Type B pancreatic cell (in vitro differentiated cells): ENCODE measurements around the gene B3GNT2. TPM values are rescaled to one million over a fixed set of nuclear protein-coding genes. Genes with fewer than 3 reads are reported as not detected.
A peak's percentile ranks its signal among the peaks of the same experiment; 100 is the strongest.
"Not testable (repeated sequence)": the region's sequence is repeated elsewhere in the genome, so short reads cannot be mapped to it uniquely, and the experiment has no call there.

Experiments used
- DNase-seq: peaks from one replicate; pipeline ENCODE4 v3.0.0; 2021; ENCODE audit warnings: mixed read lengths; ENCODE audit not compliant: unreplicated experiment; ENCODE audit errors: extremely low spot score
- H3K27ac Mint-ChIP-seq: 2 replicates; pipeline ENCODE4 v1.8.0; 2021; ENCODE audit warnings: mild to moderate bottlenecking, mixed read lengths
- H3K27me3 Mint-ChIP-seq: 2 replicates; pipeline ENCODE4 v1.8.0; 2021; ENCODE audit warnings: mixed read lengths
- H3K36me3 Mint-ChIP-seq: 2 replicates; pipeline ENCODE4 v1.8.0; 2021; ENCODE audit warnings: mixed read lengths
- H3K4me1 Mint-ChIP-seq: one replicate; pipeline ENCODE4 v1.8.0; 2021; ENCODE audit warnings: mixed read lengths; ENCODE audit not compliant: unreplicated experiment
- H3K4me3 Mint-ChIP-seq: 2 replicates; pipeline ENCODE4 v1.8.0; 2021; ENCODE audit warnings: mild to moderate bottlenecking, mixed read lengths
- H3K9me3 Mint-ChIP-seq: 2 replicates; pipeline ENCODE4 v1.8.0; 2021; ENCODE audit warnings: mixed read lengths
- total RNA-seq: library from RNA; stranded (reverse); gene quantifications from 2 replicates; pipeline ENCODE4 v1.2.1, GENCODE V29; 2021; ENCODE audit warnings: low replicate concordance
- TF ChIP-seq, protein P1 (sequence below): fragments of 200-600 bp; sonication (generic); conservative IDR thresholded peaks from 2 replicates; pipeline ENCODE4 v1.5.0; 2021; ENCODE audit warnings: antibody characterized with exemption, mild to moderate bottlenecking

Gene B3GNT2
- total RNA-seq, 1 donor from 2014 or later, result 23.5 TPM

DNA sequence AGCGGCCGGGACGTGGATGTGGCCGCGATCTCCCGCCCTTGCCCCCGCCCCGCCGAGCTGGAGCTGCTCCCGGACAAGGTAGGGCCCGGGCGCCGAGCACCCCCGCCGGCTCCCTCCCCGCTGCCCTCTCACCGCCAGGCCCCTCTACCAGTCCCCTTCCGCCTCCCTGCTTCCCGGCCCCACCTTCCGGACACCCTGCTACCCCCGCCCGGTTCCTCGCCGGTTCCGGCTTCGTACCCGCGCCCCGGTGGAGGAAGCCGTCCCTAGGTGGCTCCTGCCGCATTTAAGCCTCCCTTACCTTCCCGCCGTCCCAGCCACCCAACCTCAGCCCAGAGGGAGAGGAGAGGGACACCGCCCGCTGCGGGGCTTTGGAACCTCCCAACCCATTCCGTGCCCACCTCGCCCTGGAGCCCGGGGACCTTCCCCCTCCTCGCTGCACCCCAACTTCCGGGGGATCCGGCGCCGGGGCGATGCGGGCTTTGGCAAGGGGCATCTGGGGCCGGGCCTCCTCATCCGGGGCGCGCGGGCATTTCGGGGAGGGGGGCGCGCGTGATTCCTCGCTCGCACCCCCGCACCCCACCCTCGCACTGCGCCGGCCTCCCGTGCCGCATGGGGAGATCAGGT is 475 bp downstream of the B3GNT2 start:
- Mint-ChIP-seq H3K4me1 (peaks cover 35% of the 10 kb centered on the region), H3K27ac (no peak overlapping the region), H3K4me3 (peak overlapping the region; percentile 85), H3K27me3 (no peaks in the 10 kb centered on the region), H3K9me3 (no peaks in the 10 kb centered on the region), H3K36me3 (peaks cover 4% of the 10 kb centered on the region)
- TF ChIP-seq, protein P1, sequence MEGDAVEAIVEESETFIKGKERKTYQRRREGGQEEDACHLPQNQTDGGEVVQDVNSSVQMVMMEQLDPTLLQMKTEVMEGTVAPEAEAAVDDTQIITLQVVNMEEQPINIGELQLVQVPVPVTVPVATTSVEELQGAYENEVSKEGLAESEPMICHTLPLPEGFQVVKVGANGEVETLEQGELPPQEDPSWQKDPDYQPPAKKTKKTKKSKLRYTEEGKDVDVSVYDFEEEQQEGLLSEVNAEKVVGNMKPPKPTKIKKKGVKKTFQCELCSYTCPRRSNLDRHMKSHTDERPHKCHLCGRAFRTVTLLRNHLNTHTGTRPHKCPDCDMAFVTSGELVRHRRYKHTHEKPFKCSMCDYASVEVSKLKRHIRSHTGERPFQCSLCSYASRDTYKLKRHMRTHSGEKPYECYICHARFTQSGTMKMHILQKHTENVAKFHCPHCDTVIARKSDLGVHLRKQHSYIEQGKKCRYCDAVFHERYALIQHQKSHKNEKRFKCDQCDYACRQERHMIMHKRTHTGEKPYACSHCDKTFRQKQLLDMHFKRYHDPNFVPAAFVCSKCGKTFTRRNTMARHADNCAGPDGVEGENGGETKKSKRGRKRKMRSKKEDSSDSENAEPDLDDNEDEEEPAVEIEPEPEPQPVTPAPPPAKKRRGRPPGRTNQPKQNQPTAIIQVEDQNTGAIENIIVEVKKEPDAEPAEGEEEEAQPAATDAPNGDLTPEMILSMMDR, result no peak
- DNase-seq, result no peak

DNA sequence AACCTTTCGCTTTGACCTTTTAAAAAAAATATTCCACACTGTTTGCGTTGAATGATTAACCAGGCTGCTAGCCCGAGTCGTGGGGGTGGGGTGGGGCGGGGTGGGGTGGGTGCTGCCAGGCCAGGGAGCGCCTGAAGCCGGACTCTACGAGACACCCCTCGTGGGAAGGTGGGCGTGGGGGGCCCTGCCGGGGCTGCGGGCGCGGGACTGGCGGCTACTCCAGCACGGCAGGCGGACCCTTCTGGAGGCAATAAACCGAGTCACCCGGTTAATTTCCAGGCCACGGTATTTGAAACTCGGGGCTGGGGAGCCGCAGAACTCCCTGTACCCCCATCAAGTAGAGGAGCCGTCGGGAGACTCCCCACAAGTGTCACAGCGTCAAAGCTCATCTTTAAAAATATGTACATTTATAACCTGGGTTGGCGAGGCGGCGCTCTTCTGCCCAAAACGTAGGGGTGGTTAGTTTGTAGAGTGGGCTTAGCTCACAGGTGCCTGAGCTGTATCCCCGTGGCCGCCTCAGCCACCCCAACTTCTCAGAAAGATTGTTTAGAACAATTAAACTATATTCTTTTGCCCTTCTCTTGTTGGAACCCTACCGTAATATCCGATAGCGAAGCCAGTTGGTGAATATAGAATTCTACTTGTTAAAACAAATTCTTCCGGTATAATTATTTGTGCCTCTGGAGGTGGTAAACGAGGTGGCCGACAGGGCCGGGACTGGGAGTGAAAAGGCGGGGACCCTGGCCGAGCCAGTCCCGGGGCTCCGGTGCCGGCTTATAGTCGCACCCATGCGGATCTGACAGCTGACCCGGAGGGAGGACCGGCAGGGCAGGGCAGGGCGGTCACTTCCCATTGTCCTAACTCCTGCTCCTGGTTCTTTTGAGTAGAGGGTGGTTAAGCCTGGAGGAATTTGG is 1.4 kb downstream of the B3GNT2 start:
- Mint-ChIP-seq H3K4me1 (peaks cover 41% of the 10 kb centered on the region), H3K27ac (peak overlapping the region; percentile 94), H3K36me3 (peaks cover 4% of the 10 kb centered on the region), H3K4me3 (peak overlapping the region; percentile 85), H3K9me3 (no peaks in the 10 kb centered on the region), H3K27me3 (no peaks in the 10 kb centered on the region)
- TF ChIP-seq, protein P1, result no peak
- no peak for DNase-seq

DNA sequence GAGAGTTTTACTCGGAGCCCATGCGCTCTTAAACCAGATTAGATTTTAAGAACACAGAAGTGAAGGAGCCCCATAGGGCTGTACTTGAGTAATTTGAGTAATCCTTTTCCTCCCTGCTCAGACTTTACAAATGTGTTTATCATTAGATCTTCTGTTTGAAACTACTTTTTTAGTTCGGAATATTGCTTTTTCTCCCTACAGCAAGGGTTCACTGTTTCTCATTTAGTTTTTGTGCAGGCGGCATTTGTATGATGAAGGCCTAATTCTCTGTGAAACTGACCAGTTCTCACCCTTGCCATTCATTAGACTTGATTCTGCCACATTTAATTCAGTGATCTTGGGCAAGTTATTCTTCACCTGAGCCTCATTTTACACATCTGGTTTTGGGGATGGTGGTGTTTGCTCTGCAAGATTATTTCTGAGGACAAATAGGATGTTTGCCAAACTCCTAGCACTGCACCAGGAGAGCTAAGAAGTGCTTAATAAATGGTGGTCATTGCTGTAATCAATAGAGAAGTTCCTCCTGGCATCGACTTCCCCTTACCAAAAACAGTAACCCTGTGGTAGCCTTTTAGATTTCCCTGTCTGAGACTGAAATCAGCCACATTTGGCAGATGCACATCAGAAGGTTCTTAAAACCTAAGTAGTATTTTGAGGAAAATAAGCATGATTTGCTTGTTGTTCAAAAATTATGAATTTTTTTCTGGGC is 2.2 kb downstream of the B3GNT2 start:
- Mint-ChIP-seq H3K4me1 (peaks cover 49% of the 10 kb centered on the region), H3K9me3 (no peaks in the 10 kb centered on the region), H3K4me3 (peak overlapping the region; percentile 85), H3K27ac (peak overlapping the region; percentile 94), H3K36me3 (no peaks in the 10 kb centered on the region), H3K27me3 (no peaks in the 10 kb centered on the region)
- no peak for DNase-seq
- TF ChIP-seq, protein P1, result no peak

DNA sequence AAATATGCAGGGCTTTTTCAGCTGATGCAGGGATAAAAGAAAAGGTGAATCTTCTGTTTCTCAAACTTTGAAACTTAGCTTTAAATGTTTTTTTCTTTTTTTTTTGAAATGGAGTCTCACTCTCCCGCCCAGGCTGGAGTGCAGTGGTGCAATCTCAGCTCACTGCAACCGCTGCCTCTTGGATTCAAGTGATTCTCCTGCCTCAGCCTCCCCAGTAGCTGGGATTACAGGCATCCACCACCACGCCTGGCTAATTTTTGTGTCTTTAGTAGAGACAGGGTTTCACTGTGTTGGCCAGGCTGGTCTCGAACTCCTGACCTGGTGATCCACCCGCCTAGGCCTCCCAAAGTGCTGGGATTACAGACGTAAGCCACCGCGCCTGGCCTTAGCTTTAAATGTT is 2.9 kb downstream of the B3GNT2 start:
- Mint-ChIP-seq H3K4me3 (peak overlapping the region; percentile 85), H3K4me1 (peaks cover 57% of the 10 kb centered on the region), H3K27ac (peak overlapping the region; percentile 94)
- H3K9me3 Mint-ChIP-seq, H3K36me3 Mint-ChIP-seq, H3K27me3 Mint-ChIP-seq, DNase-seq: not testable (repeated sequence)

DNA sequence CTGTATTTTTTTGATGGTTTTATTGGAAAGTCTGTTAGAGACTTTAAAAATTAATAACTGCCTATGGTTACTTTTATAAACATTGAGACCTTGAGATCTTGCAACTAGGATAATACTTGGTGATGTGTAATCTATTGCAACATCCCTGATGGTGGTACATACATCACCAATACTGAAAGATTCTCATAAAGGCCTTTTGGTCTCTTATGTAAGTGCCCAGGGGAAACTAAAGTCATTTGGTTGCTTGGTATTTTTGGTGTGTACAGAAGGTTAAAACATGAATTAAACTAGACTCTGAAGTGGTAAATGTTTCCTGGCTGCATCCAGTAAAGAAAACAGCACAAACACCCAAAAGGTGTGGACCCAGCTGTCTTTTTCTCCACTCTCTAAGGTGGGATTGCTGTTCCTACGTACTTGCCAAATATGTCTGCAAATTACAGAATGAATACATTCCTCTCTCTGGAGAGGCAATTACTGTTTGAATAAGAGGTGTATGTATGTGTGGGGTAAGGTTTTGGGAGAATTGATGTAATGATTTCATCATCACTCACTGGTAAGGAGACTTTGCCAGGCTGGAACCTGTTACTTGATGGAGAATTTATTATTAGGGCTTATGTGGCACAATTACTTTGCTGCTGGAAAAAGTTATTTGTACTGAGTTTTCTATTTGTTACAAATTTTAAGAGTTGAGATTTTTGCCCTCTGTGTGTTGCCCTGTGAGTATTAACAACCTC is 3.6 kb downstream of the B3GNT2 start:
- TF ChIP-seq, protein P1, result no peak
- Mint-ChIP-seq H3K27me3 (no peaks in the 10 kb centered on the region), H3K4me3 (peak overlapping the region; percentile 85), H3K36me3 (no peaks in the 10 kb centered on the region), H3K9me3 (no peaks in the 10 kb centered on the region), H3K27ac (peak overlapping the region; percentile 71), H3K4me1 (peaks cover 57% of the 10 kb centered on the region)
- DNase-seq, result no peak
